HUES48 (cell line): ENCODE results near the gene PILRB.
"Not testable (repeated sequence)": the region's sequence is repeated elsewhere in the genome, so short reads cannot be mapped to it uniquely, and the experiment has no call there.

ENCODE experiments used
- H3K27ac ChIP-seq: one replicate; pipeline ENCODE4 v1.7.0; 2013; ENCODE audit warnings: low read depth, low read length, inconsistent platforms
- H3K27me3 ChIP-seq: 2 replicates; pipeline ENCODE4 v1.6.1; 2013; ENCODE audit warnings: mild to moderate bottlenecking, low read length; ENCODE audit not compliant: control insufficient read depth, insufficient read depth
- H3K36me3 ChIP-seq: 2 replicates; pipeline ENCODE4 v1.6.1; 2013; ENCODE audit warnings: low read length; ENCODE audit not compliant: control insufficient read depth, insufficient read depth
- H3K4me1 ChIP-seq: 2 replicates; pipeline ENCODE4 v1.6.1; 2013; ENCODE audit warnings: mild to moderate bottlenecking, low read length; ENCODE audit not compliant: control insufficient read depth, insufficient read depth
- H3K4me3 ChIP-seq: 2 replicates; pipeline ENCODE4 v1.5.1; 2013; ENCODE audit warnings: mild to moderate bottlenecking, low read depth, low read length
- H3K9ac ChIP-seq: 2 replicates; pipeline ENCODE4 v1.6.1; 2013; ENCODE audit warnings: mild to moderate bottlenecking, low read depth, low read length, moderate library complexity
- H3K9me3 ChIP-seq: 2 replicates; pipeline ENCODE4 v1.6.1; 2013; ENCODE audit warnings: low read length; ENCODE audit not compliant: control insufficient read depth, insufficient read depth

PILRB gene

GRCh38 chr7:100357131-100357561 is 771 bp upstream of the PILRB start:
- H3K27me3 ChIP-seq, result no peaks in the 10 kb centered on the region
- H3K9ac ChIP-seq, result no peak overlapping the region
- no peaks in the 10 kb centered on the region for H3K9me3 ChIP-seq
- H3K36me3 ChIP-seq, result peaks cover 92% of the 10 kb centered on the region
- no peak overlapping the region for H3K27ac ChIP-seq
- no peaks in the 10 kb centered on the region for H3K4me1 ChIP-seq
- H3K4me3 ChIP-seq, result no peak overlapping the region

GRCh38 chr7:100358857-100359212 is 918 bp downstream of the PILRB start:
- H3K27ac ChIP-seq, result no peak overlapping the region
- H3K9me3 ChIP-seq, result no peaks in the 10 kb centered on the region
- no peaks in the 10 kb centered on the region for H3K4me1 ChIP-seq
- no peak overlapping the region for H3K9ac ChIP-seq
- peaks cover 94% of the 10 kb centered on the region for H3K36me3 ChIP-seq
- no peak overlapping the region for H3K4me3 ChIP-seq
- no peaks in the 10 kb centered on the region for H3K27me3 ChIP-seq

- H3K36me3 ChIP-seq, result peaks cover 88% of the 10 kb centered on the region
- no peaks in the 10 kb centered on the region for H3K4me1 ChIP-seq
- no peaks in the 10 kb centered on the region for H3K27me3 ChIP-seq
- no peaks in the 10 kb centered on the region for H3K9me3 ChIP-seq
- H3K27ac ChIP-seq, result no peak overlapping the region
- no peak overlapping the region for H3K4me3 ChIP-seq
- no peak overlapping the region for H3K9ac ChIP-seq
Observed at GRCh38 chr7:100360135-100360854, 2.4 kb downstream of the PILRB start.

- H3K27me3 ChIP-seq, result no peaks in the 10 kb centered on the region
- no peaks in the 10 kb centered on the region for H3K4me1 ChIP-seq
- H3K4me3 ChIP-seq, result no peak overlapping the region
- H3K36me3 ChIP-seq, result peaks cover 60% of the 10 kb centered on the region
- H3K9me3 ChIP-seq, result no peaks in the 10 kb centered on the region
- no peak overlapping the region for H3K9ac ChIP-seq
- no peak overlapping the region for H3K27ac ChIP-seq
Observed at GRCh38 chr7:100363098-100363497, 5.2 kb downstream of the PILRB start.

- H3K4me3 ChIP-seq, H3K27me3 ChIP-seq, H3K4me1 ChIP-seq, H3K9ac ChIP-seq, H3K9me3 ChIP-seq, H3K27ac ChIP-seq: not testable (repeated sequence)
- H3K36me3 ChIP-seq, result peaks cover 59% of the 10 kb centered on the region
Observed at GRCh38 chr7:100363797-100364196, 5.9 kb downstream of the PILRB start.

GRCh38 chr7:100364480-100364879 is 6.6 kb downstream of the PILRB start:
- H3K4me3 ChIP-seq, result no peak overlapping the region
- H3K27ac ChIP-seq, result no peak overlapping the region
- H3K36me3 ChIP-seq, result peaks cover 53% of the 10 kb centered on the region
- H3K9ac ChIP-seq, result no peak overlapping the region
- H3K27me3 ChIP-seq, result no peaks in the 10 kb centered on the region
- H3K4me1 ChIP-seq, result no peaks in the 10 kb centered on the region
- no peaks in the 10 kb centered on the region for H3K9me3 ChIP-seq

GRCh38 chr7:100365998-100366367 is 8.1 kb downstream of the PILRB start:
- not testable (repeated sequence) for H3K9me3 ChIP-seq, H3K4me1 ChIP-seq, H3K27ac ChIP-seq, H3K27me3 ChIP-seq, H3K4me3 ChIP-seq, H3K9ac ChIP-seq
- H3K36me3 ChIP-seq, result peaks cover 40% of the 10 kb centered on the region

GRCh38 chr7:100366411-100367250 is 8.7 kb downstream of the PILRB start:
- no peak overlapping the region for H3K4me3 ChIP-seq
- H3K27me3 ChIP-seq, result no peaks in the 10 kb centered on the region
- no peaks in the 10 kb centered on the region for H3K9me3 ChIP-seq
- peaks cover 34% of the 10 kb centered on the region for H3K36me3 ChIP-seq
- no peak overlapping the region for H3K27ac ChIP-seq
- peaks cover 8% of the 10 kb centered on the region; the same call in 1 of the 2 replicates for H3K4me1 ChIP-seq
- H3K9ac ChIP-seq, result no peak overlapping the region

- H3K4me3 ChIP-seq, result no peak overlapping the region
- no peak overlapping the region for H3K27ac ChIP-seq
- H3K9me3 ChIP-seq, result no peaks in the 10 kb centered on the region
- peaks cover 28% of the 10 kb centered on the region for H3K36me3 ChIP-seq
- H3K9ac ChIP-seq, result no peak overlapping the region
- peaks cover 8% of the 10 kb centered on the region; the same call in 1 of the 2 replicates for H3K4me1 ChIP-seq
- H3K27me3 ChIP-seq, result no peaks in the 10 kb centered on the region
Observed at GRCh38 chr7:100367251-100367620, 9.3 kb downstream of the PILRB start.

- Histone ChIP-seq H3K9ac (no peak overlapping the region), H3K9me3 (no peaks in the 10 kb centered on the region), H3K36me3 (peaks cover 21% of the 10 kb centered on the region), H3K4me3 (no peak overlapping the region), H3K27me3 (no peaks in the 10 kb centered on the region), H3K27ac (no peak overlapping the region), H3K4me1 (peaks cover 8% of the 10 kb centered on the region; the same call in 1 of the 2 replicates)
Observed at GRCh38 chr7:100367676-100368613, 10.0 kb downstream of the PILRB start.
